ENCODE results near the gene RASSF1. TPM values are rescaled to one million over a fixed set of nuclear protein-coding genes. Genes with fewer than 3 reads are reported as not detected.

The RASSF1 gene
- total and polyA plus RNA-seq, 2 of the 13 experiments (the other 11 are each of a cell fraction or from before 2014, with no cell fraction given): 10.2 to 27.5 TPM

GRCh38 chr3:50324351-50325112 lies 16.1 kb downstream of the RASSF1 start (continued):
- peak; percentile 64; the same call in 1 of the 2 replicates for TF ChIP-seq ARID4A (CRISPR knock-in tag; IDR thresholded peaks at IDR 0.05; ENCODE audit: borderline replicate concordance)
- TF ChIP-seq SMAD3 (CRISPR knock-in tag; IDR thresholded peaks at IDR 0.05): peak; percentile 76
- peak; percentile 69 for TF ChIP-seq RXRA (CRISPR knock-in tag; IDR thresholded peaks at IDR 0.05)
- peak; percentile 50; the same call in 1 of the 2 replicates for TF ChIP-seq HNF4G (IDR thresholded peaks at IDR 0.05; ENCODE audit: borderline replicate concordance, low read depth, low read length)
- TF ChIP-seq HNF4G (CRISPR knock-in tag; IDR thresholded peaks at IDR 0.05; ENCODE audit: borderline replicate concordance, low read depth): no peak
- TF ChIP-seq GABPB1 (CRISPR knock-in tag; IDR thresholded peaks at IDR 0.05): 0 out of 2 replicates have a peak, but pooled peaks have one; percentile 15
- no peak for TF ChIP-seq LCORL (IDR thresholded peaks at IDR 0.05)
- peak; percentile 43; the same call in 1 of the 2 replicates for TF ChIP-seq LCORL (CRISPR knock-in tag; IDR thresholded peaks at IDR 0.05)
- TF ChIP-seq ZNF383 (CRISPR knock-in tag; IDR thresholded peaks at IDR 0.05; ENCODE audit: borderline replicate concordance): 0 out of 2 replicates have a peak, but pooled peaks have one; percentile 25
- no peak for TF ChIP-seq IKZF1 (IDR thresholded peaks at IDR 0.05)
- 0 out of 2 replicates have a peak, but pooled peaks have one; percentile 35 for TF ChIP-seq SNAI1 (CRISPR knock-in tag; IDR thresholded peaks at IDR 0.05; ENCODE audit: borderline replicate concordance)
- peak in 1 of 2 experiments; percentile 65; a peak in 2 of 4 replicates for TF ChIP-seq NR2F1 (CRISPR knock-in tag; IDR thresholded peaks at IDR 0.05)
- TF ChIP-seq SP1 (IDR thresholded peaks at IDR 0.05): no peak
- TF ChIP-seq SP1 (CRISPR knock-in tag; IDR thresholded peaks at IDR 0.05): peak; percentile 40; the same call in 1 of the 2 replicates
- TF ChIP-seq ZNF768 (CRISPR knock-in tag; IDR thresholded peaks at IDR 0.05): peak; percentile 35; the same call in 1 of the 2 replicates
- TF ChIP-seq ELF3 (CRISPR knock-in tag; IDR thresholded peaks at IDR 0.05): peak; percentile 13; the same call in 1 of the 2 replicates
- 0 out of 2 replicates have a peak, but pooled peaks have one; percentile 35 for TF ChIP-seq FOXP4 (CRISPR knock-in tag; IDR thresholded peaks at IDR 0.05)
- TF ChIP-seq TGIF2 (CRISPR knock-in tag; IDR thresholded peaks at IDR 0.05): peak; percentile 80
- TF ChIP-seq, protein P1, sequence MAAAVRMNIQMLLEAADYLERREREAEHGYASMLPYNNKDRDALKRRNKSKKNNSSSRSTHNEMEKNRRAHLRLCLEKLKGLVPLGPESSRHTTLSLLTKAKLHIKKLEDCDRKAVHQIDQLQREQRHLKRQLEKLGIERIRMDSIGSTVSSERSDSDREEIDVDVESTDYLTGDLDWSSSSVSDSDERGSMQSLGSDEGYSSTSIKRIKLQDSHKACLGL (CRISPR knock-in tag; IDR thresholded peaks at IDR 0.05): no peak
- peak in 1 of 2 experiments; percentile 72; a peak in 2 of 4 replicates for TF ChIP-seq KLF16 (CRISPR knock-in tag; IDR thresholded peaks at IDR 0.05)
- TF ChIP-seq GATAD1 (CRISPR knock-in tag; IDR thresholded peaks at IDR 0.05): peak; percentile 64; the same call in 1 of the 2 replicates
- TF ChIP-seq SOX6 (IDR thresholded peaks at IDR 0.05): no peak
- peak; percentile 67 for TF ChIP-seq SOX6 (CRISPR knock-in tag; IDR thresholded peaks at IDR 0.05)
- TF ChIP-seq HOXA3 (CRISPR knock-in tag; IDR thresholded peaks at IDR 0.05): peak; percentile 67
- peak; percentile 21; the same call in 1 of the 2 replicates for TF ChIP-seq MIER3 (CRISPR knock-in tag; IDR thresholded peaks at IDR 0.05; ENCODE audit: borderline replicate concordance)
